DND-41 (cell line): Measurements from ENCODE around the gene MIEF2.

Source experiments
- CTCF ChIP-seq: IDR thresholded peaks from 2 replicates; pipeline ENCODE4 v1.5.1; 2012; ENCODE audit warnings: borderline replicate concordance, low read length, moderate library complexity, mild to moderate bottlenecking; ENCODE audit not compliant: poor library complexity, severe bottlenecking; ENCODE audit errors: extremely low read depth
- EZH2 ChIP-seq: IDR thresholded peaks from 3 replicates; pipeline ENCODE4 v1.6.1; 2012; ENCODE audit warnings: borderline replicate concordance, low read depth, mild to moderate bottlenecking, moderate library complexity, low read length, inconsistent platforms; ENCODE audit not compliant: severe bottlenecking

- no peak for TF ChIP-seq CTCF
- TF ChIP-seq EZH2, result no peak
Measured at GRCh38 chr17:18246880-18247612, 13.4 kb upstream of the MIEF2 start.
